Heart right ventricle (tissue), 16 donors: ENCODE measurements around the gene RPS6KA5. TPM values are rescaled to one million over a fixed set of nuclear protein-coding genes. Genes with fewer than 3 reads are reported as not detected.
"Not testable (repeated sequence)": the region's sequence is repeated elsewhere in the genome, so short reads cannot be mapped to it uniquely, and the experiment has no call there.

Source experiments
- ATAC-seq, 8 donors: fragments of 200-7000 bp; cut with Tn5 transposase; one replicate each; pipeline ENCODE4 v1.9.1; 2020; ENCODE audit warnings: mild to moderate bottlenecking in 8 of 8, moderate library complexity in 8 of 8, moderate number of reproducible peaks in 1 of 8
- DNase-seq, 2 donors: peaks; one replicate each; pipeline ENCODE4 v3.0.0-alpha.2; 2020
- H3K27ac ChIP-seq, 10 donors: fragments of 200-600 bp; sonication (generic) in 2 of 10; one replicate each; pipeline versions ENCODE4 v1.5.0 to v1.8.0; 2020 to 2022; ENCODE audit warnings: mild to moderate bottlenecking in 3 of 10
- H3K27me3 ChIP-seq, 7 donors: fragments of 200-600 bp; one replicate each; pipeline ENCODE4 v1.8.0; 2021 to 2022; ENCODE audit warnings: mild to moderate bottlenecking in 2 of 7
- H3K36me3 ChIP-seq, 9 donors: fragments of 200-600 bp; sonication (generic) in 1 of 9; one replicate each; pipeline versions ENCODE4 v1.5.0 to v1.8.0; 2020 to 2022; ENCODE audit warnings: mild to moderate bottlenecking in 2 of 9
- H3K4me1 ChIP-seq, 9 donors: fragments of 200-600 bp; sonication (generic) in 1 of 9; one replicate each; pipeline versions ENCODE4 v1.5.0 to v1.8.0; 2020 to 2022; ENCODE audit warnings: mild to moderate bottlenecking in 4 of 9
- H3K4me3 ChIP-seq, 10 donors: fragments of 200-600 bp; sonication (generic) in 2 of 10; one replicate each; pipeline versions ENCODE4 v1.5.0 to v1.8.0; 2020 to 2022; ENCODE audit warnings: mild to moderate bottlenecking in 7 of 10, moderate library complexity in 2 of 10
- H3K9me3 ChIP-seq, 11 donors: fragments of 200-600 bp in 10 of 11; sonication (generic) in 2 of 11; one replicate each; pipeline versions ENCODE4 v1.5.0 to v1.8.0; 2013 to 2022; ENCODE audit warnings: mild to moderate bottlenecking in 2 of 11, control low read depth in 1 of 11, moderate library complexity in 1 of 11
- WGBS, 2 donors: extraction: QIAGEN DNeasy Blood & Tissue Kit; methylation state at CpG; one replicate each; pipeline ENCODE4 v1.1.7; 2013; ENCODE audit warnings: inconsistent platforms in 1 of 2; 5-methylcytosine and 5-hydroxymethylcytosine counted together
- intact Hi-C, 10 donors: fragments of 100-400 bp; cut with DNase I; formaldehyde crosslinking; loops; one replicate each; pipeline versions ENCODE4 v1.11.1 to v1.14.2; 2022
- polyA plus RNA-seq, 2 donors: library from polyadenylated mRNA; stranded (reverse); fragments of 200-250 nt; gene quantifications; one replicate each; pipeline ENCODE4 v1.2.3, GENCODE V29; 2013
- total RNA-seq, 10 donors: library from RNA; stranded (reverse); fragmentation: NEBNext Ultra II Directional in 3 of 10; extraction: Animal tissue kit (Norgen Biotek cat#: 25700) in 3 of 10; gene quantifications; one replicate each; pipeline versions ENCODE4 v1.2.1 to v1.2.4, GENCODE V29; 2021 to 2023
- TF ChIP-seq, protein P1 (sequence below), 9 donors: fragments of 200-600 bp; sonication (generic) in 2 of 9; IDR thresholded peaks; one replicate each; pipeline versions ENCODE4 v1.5.0 to v1.8.0; 2021 to 2022; ENCODE audit warnings: antibody characterized with exemption in 9 of 9, mild to moderate bottlenecking in 5 of 9, moderate library complexity in 1 of 9
- donor health status: Arrhythmogenic right ventricular cardiomyopathy.
- donor health status: ischemic (EF 13 %, LVEDD 7.1; RV severe dilation, severe dysfunction).
- donor health status: healthy with polysubstance abuse.
- donor health status: DM: no; HTN: yes; CAD: no.
- donor health status: DM: no; HTN: no; CAD: no.
- donor health status: ischemic (EF 25% LVEDD 6.9; RV normal size, moderate dysfunction).
- donor health status: ischemic (EF 25% LVEDD 5.7; RV mildly dilated, moderate dysfunction).
- donor health status: healthy.
- donor health status: DM: yes; HTN: yes; CAD: no.
- donor health status: Ischemic cardiomyopathy.
- donor health status: ischemic (EF 35%, LVEDD 5.7; RV mildly dilated, moderate dysfunction).
- donor health status: nonischemic (EF 11% LVEDD 7.7; RV severe dilation, severe dysfunction).
- donor health status: DM: yes; HTN: yes; CAD: no.
- donor health status: PGD.
- donor health status: ischemic (EF 29% LVEDD 5.4; RV normal size, mild dysfunction).
- donor health status: nonischemic (EF 23%, LVEDD 6.1; RV moderate dilation, normal function).

The RPS6KA5 gene
- total and polyA plus RNA-seq, 12 donors: 0.84 to 22.5 (median 9.2) TPM

- TF ChIP-seq, protein P1, sequence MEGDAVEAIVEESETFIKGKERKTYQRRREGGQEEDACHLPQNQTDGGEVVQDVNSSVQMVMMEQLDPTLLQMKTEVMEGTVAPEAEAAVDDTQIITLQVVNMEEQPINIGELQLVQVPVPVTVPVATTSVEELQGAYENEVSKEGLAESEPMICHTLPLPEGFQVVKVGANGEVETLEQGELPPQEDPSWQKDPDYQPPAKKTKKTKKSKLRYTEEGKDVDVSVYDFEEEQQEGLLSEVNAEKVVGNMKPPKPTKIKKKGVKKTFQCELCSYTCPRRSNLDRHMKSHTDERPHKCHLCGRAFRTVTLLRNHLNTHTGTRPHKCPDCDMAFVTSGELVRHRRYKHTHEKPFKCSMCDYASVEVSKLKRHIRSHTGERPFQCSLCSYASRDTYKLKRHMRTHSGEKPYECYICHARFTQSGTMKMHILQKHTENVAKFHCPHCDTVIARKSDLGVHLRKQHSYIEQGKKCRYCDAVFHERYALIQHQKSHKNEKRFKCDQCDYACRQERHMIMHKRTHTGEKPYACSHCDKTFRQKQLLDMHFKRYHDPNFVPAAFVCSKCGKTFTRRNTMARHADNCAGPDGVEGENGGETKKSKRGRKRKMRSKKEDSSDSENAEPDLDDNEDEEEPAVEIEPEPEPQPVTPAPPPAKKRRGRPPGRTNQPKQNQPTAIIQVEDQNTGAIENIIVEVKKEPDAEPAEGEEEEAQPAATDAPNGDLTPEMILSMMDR (IDR thresholded peaks at IDR 0.05): no peak
- intact Hi-C loops: loop anchor here in 2 of 10 donors (2.0 to 10.0 kb wide), 2 partner anchors 71 to 535 kb away; no protein-coding TSS in a partner anchor
- DNase-seq (no peak), ATAC-seq (no peak)
- Histone ChIP-seq H3K4me1 (peaks cover 7 to 21% (median 14%) of the 10 kb centered on the region in 9 donors), H3K27me3 (no peaks in the 10 kb centered on the region), H3K4me3 (no peak overlapping the region), H3K36me3 (no peaks in the 10 kb centered on the region), H3K27ac (peak overlapping the region in 3 of 10 donors; percentile 84 to 91 (median 85)), H3K9me3 (peaks cover 0 to 5% (median 0%) of the 10 kb centered on the region in 11 donors)
- 98 to 100% methylated on average over 4 of the region's 4 CpGs for WGBS, 2 donors
Measured at GRCh38 chr14:90829677-90830076, 230.8 kb downstream of the RPS6KA5 start.

DNA sequence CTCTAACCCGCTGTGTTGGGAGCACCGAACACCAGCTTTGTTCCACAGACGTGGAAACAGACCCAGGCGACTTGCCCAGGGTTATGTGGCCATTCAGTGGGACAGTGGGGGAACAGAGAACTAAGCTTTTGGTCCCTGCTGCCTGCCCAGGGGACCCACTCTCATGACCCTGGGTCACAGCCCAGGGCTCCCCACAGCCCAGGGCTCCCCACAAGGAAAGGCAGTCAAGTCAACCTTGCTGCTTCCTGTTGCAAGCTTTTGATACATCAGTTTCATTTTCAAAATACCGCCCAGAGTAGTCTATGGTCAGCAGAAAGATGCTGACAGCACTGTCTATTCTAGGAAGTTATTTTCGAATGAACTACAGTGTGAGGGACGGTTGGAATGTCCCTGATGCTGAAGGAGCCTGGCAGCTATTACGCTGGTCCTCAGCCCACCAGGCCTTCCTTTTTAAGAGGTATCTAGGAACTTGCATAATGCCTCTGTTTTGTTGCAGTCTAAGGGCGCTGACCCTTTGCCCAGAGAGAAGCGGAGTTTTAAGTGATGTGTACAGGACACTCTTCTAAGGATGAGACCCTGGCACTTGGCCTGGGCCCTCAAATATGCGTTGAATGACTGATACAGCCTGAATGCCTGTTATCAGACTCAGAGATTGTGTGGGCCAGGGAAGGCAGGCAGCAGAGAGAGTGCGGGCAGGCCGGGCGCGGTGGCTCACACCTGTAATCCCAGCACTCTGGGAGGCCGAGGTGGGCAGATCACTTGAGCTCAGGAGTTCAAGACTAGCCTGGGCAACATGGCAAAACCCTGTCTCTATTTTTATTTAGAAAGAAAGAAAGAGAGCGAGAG lies 231.6 kb downstream of the RPS6KA5 start:
- H3K4me3 ChIP-seq: peak overlapping the region in 9 of 10 donors; percentile 17 to 51 (median 45)
- 74 to 77% methylated on average over 17 of the region's 17 CpGs for WGBS, 2 donors
- H3K4me1 ChIP-seq: peaks cover 7 to 21% (median 14%) of the 10 kb centered on the region in 9 donors
- no peaks in the 10 kb centered on the region for H3K27me3 ChIP-seq
- no peaks in the 10 kb centered on the region for H3K36me3 ChIP-seq
- peak overlapping the region in 9 of 10 donors; percentile 75 to 91 (median 84) for H3K27ac ChIP-seq
- DNase-seq: no peak
- TF ChIP-seq, protein P1 (IDR thresholded peaks at IDR 0.05): no peak
- peak; percentile 29 to 78 (median 62) for ATAC-seq
- H3K9me3 ChIP-seq: peaks cover 0 to 13% (median 5%) of the 10 kb centered on the region in 11 donors
- intact Hi-C loops: loop anchor here in 2 of 10 donors (2.0 to 10.0 kb wide), 2 partner anchors 70 to 534 kb away; no protein-coding TSS in a partner anchor

DNA sequence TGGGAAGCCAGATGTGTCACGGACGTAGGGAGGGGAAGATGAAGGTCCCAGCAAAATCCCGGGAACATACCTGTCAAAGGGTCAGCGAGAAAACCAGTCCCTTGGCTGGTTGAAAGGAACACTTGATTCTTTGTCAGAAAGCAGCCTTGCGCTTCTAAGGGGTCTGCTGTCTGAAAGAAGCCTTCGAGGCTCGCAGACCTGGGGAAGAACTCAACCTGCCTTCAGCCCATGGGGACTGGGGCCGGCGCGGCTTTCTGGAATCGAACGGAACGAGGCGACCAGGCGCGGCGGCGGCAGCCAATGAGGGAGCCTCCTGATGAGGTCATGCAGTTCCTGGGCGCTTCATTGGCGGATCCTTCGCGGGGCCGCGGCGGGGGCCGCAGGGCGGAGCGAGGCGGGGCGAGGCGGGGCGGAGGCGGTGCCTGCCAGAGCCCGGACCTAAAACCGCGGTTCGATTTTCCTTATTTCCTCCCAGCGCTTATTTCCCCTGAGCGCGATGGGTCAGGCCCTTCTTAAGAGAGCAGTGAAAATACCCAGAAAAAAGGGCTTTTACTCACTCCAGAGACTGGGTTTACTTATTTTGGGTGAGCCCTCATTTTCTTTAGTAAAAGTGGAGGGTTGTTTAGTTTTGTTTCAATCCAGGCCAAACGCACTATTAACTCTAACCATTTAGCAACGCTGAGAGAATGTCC lies 232.4 kb downstream of the RPS6KA5 start:
- ATAC-seq: peak; percentile 98 to 100 (median 100)
- intact Hi-C loops: loop anchor here in 2 of 10 donors (2.0 to 10.0 kb wide), 2 partner anchors 69 to 533 kb away; no protein-coding TSS in a partner anchor
- Histone ChIP-seq H3K36me3 (no peaks in the 10 kb centered on the region), H3K27ac (peak overlapping the region in 9 of 10 donors; percentile 75 to 91 (median 84)), H3K9me3 (peaks cover 0 to 21% (median 13%) of the 10 kb centered on the region in 11 donors), H3K4me1 (peaks cover 7 to 21% (median 14%) of the 10 kb centered on the region in 9 donors), H3K27me3 (no peaks in the 10 kb centered on the region), H3K4me3 (peak overlapping the region in 9 of 10 donors; percentile 20 to 51 (median 45))
- DNase-seq: peak; percentile 94 to 95
- TF ChIP-seq, protein P1 (IDR thresholded peaks at IDR 0.05): no peak
- 2% methylated on average over 42 of the region's 42 CpGs for WGBS, 2 donors

DNA sequence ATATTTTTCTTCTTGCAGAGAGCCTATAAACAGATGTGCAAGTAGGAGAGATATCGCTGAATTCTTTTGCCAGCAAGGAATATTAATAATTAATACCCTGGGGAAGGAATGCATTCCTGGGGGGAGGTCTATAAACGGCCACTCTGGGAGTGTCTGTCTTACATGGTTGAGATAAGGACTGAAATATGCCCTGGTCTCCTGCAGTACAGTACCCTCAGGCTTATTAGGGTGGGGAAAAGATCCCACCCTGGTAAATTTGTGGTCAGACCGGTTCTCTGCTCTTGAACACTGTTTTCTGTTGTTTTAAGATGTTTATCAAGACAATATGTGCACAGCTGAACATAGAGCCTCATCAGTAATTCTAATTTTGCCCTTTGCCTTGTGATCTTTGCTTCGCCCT lies 236.9 kb downstream of the RPS6KA5 start:
- WGBS, 2 donors: 67 to 73% methylated on average over 4 of the region's 4 CpGs
- intact Hi-C loops: loop anchor here in 1 of 10 donors (10.0 kb wide), 1 partner anchor 529 kb away; no protein-coding TSS in a partner anchor

More for the DNA sequence above, 236.9 kb downstream of the RPS6KA5 start:
- not testable (repeated sequence) for H3K4me1 ChIP-seq, DNase-seq, H3K27ac ChIP-seq, H3K27me3 ChIP-seq, ATAC-seq, H3K4me3 ChIP-seq, H3K36me3 ChIP-seq
- peaks cover 0 to 28% (median 15%) of the 10 kb centered on the region in 11 donors for H3K9me3 ChIP-seq
